ENCODE results near the gene CD3G.

The CD3G gene

GRCh38 chr11:118325283-118325682 is 18.9 kb upstream of the CD3G start:
- DNase-seq (ENCODE audit: low read depth in 2 of 2) = no peak

DNA sequence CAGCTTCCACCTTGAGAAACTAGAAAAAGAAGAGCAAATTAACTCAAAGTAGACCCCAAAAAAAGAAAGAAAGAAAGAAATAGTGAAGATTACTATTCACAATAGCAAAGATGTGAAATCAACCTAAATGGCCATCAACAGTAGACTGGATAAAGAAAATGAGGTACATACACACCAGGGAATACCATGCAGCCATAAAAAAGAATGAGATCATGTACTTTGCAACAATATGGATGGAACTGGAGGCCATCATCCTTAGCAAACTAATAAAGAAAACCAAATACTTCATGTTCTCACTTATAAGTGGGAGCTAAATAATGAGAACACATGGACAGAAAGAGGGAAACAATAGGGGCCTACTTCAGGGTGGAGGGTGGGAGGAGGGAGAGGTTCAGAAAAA is 15.4 kb upstream of the CD3G start:
- DNase-seq (ENCODE audit: low read depth in 2 of 2) = no peak

GRCh38 chr11:118334745-118335144 is 9.4 kb upstream of the CD3G start:
- DNase-seq (ENCODE audit: low read depth in 2 of 2) = no peak

DNA sequence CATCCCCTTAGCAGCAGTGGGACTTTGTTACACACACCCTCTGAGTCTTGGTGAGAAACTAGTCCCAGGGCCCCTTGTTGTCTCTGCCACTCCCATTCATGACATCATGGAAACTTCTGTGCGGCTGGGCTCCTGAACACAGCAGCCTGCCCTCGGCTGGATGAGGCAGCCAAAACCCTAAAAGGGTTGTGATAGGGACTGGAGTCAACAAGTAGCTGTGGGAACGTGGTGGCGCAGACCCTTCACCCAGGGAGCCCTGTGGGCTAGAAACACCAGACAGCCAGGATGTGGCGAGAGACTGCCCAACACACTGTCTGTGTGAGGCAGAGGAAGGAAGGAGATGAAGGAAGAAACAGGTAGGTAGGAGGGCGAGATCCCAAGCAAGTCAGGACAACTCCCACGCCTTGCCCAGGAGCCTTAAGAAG is 5.5 kb upstream of the CD3G start:
- peak; percentile 77 to 88 for DNase-seq (ENCODE audit: low read depth in 2 of 2)

- no peak for DNase-seq (ENCODE audit: low read depth in 2 of 2)
Measured at GRCh38 chr11:118339281-118339961, 4.7 kb upstream of the CD3G start.

- DNase-seq (ENCODE audit: low read depth in 2 of 2) = no peak
Measured at GRCh38 chr11:118340449-118340848, 3.7 kb upstream of the CD3G start.

GRCh38 chr11:118341261-118341660 is 2.9 kb upstream of the CD3G start:
- no peak for DNase-seq (ENCODE audit: low read depth in 2 of 2)

GRCh38 chr11:118341815-118342489 is 2.2 kb upstream of the CD3G start:
- DNase-seq (ENCODE audit: low read depth in 2 of 2) = no peak

DNA sequence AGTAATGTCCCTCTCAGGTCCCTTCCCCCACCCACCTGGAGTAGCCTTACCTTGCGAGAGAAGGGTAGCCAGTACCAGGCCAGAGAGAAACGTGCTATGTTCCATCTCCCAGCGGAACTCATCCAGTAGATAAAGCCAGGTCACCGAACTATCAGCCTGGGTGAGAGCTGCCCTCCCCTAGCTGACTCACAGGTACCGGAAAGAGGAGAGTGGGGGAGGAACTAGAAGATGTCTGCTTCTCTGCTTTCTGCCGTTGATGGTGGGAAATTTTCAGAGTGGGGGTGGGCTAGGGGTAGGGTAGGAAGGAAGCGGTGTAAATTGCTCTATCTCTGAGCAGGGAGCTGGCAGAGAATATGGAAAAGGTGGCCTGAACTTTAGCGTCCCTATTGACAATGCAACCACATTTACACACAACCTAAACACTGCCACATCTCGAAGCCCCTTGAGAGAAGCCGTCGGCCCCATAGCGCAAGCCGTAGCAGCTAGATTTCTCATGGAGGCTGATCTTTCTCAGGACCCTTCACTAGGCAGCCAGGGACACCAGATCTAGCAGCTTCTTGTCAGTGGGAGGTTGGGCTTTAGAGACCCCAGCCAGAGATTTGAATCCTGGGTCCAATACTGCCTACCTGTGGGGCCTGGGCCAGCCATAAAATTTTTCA is 1.5 kb upstream of the CD3G start, which contains the start of gene CD3D:
TSS of gene CD3D (minus strand) at position 203 of the 659 bp plus-strand sequence. CDS start at position 105, 98 bp downstream.
- DNase-seq (ENCODE audit: low read depth in 2 of 2) = peak; percentile 30 to 62

GRCh38 chr11:118343248-118343647 is 896 bp upstream of the CD3G start:
- no peak for DNase-seq (ENCODE audit: low read depth in 2 of 2)

- DNase-seq (ENCODE audit: low read depth in 2 of 2) = no peak
Measured at GRCh38 chr11:118349475-118349874, 5.3 kb downstream of the CD3G start.

- DNase-seq (ENCODE audit: low read depth in 2 of 2) = no peak
Measured at GRCh38 chr11:118353084-118353710, 9.1 kb downstream of the CD3G start.

GRCh38 chr11:118358071-118358470 is 13.9 kb downstream of the CD3G start:
- no peak for DNase-seq (ENCODE audit: low read depth in 2 of 2)

- peak; percentile 98 for DNase-seq (ENCODE audit: low read depth in 2 of 2)
Measured at GRCh38 chr11:118359295-118359958, 15.3 kb downstream of the CD3G start, which contains the start of gene UBE4A. UBE4A (plus strand) TSS chr11:118359600; CDS start chr11:118365081, 5,481 bp downstream.

- no peak for DNase-seq (ENCODE audit: low read depth in 2 of 2)
Measured at GRCh38 chr11:118364956-118365615, 20.9 kb downstream of the CD3G start.

DNA sequence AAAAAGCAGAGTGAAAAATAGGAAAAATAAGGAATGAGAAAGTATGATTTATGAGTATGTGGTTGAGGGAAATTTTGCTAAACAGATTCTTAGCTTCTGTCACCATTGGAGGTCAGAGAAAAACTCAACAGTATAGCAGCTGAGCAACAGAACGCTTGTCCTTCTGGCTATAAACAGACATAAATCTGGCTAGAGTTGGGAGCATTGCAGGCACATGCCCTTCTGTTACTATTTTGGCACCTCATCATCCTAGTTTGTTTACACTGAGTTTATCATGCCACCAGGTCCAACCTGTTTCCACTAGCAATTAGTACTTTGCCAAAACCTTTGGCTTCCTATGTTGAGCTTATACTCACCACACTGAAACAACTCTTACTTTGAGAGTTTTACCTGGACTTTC is 22.1 kb downstream of the CD3G start:
- no peak for DNase-seq (ENCODE audit: low read depth in 2 of 2)

DNA sequence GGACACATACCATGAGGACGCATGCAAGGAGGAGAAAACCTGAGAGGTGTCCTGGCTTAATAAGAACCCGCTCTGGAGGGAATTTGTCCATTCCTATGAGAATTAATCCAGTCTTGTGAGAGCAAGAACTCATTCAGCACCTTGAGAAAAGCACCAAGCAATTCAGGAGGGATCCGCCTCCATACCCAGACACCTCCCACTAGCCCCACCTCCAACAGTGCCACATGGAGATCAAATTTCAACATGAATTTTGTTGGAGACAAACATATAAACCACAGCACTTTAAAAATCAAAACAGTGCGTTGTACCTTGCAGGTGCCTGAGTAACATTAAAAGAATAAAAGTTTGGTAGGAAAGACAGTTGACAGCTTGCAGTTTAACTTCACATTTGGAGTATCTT is 26.6 kb downstream of the CD3G start:
- no peak for DNase-seq (ENCODE audit: low read depth in 2 of 2)

GRCh38 chr11:118373263-118373662 is 29.1 kb downstream of the CD3G start:
- DNase-seq (ENCODE audit: low read depth in 2 of 2) = no peak

- DNase-seq (ENCODE audit: low read depth in 2 of 2) = no peak
Measured at GRCh38 chr11:118373871-118374270, 29.7 kb downstream of the CD3G start.

- DNase-seq (ENCODE audit: low read depth in 2 of 2) = no peak
Measured at GRCh38 chr11:118374729-118375128, 30.6 kb downstream of the CD3G start.

DNA sequence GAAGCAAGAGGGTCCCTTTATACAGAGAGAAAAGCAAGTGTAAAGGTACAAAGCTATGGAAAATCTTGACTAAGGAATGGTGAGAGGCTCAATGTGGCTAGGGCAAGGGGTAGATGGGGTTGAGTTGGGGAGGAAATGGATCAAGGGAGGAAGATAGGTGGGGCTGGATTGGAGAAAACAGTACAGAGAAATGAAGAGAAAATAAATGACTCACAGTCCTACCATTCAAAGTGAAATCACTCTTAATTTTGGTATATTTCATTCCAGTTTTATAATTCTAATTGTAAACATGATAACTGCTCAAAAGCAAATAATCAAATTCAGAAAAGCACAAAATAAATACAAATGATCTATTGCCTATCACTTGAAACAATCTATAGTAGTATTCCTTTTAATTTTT is 31.8 kb downstream of the CD3G start:
- DNase-seq (ENCODE audit: low read depth in 2 of 2) = no peak

Data from activated CD8-positive, alpha-beta memory T cell treated with anti-CD3 and anti-CD28 coated beads for 4 hours (primary cell).